WI38 (cell line): ENCODE results near the gene CCDC191.

Source experiments
- H3K4me3 ChIP-seq: 2 replicates; pipeline ENCODE4 v1.5.1; 2011; ENCODE audit warnings: low read depth, mild to moderate bottlenecking, control low read depth, low read length
- CTCF ChIP-seq: IDR thresholded peaks from 2 replicates; pipeline ENCODE4 v1.5.1; 2012; ENCODE audit warnings: low read depth, mild to moderate bottlenecking, control low read depth, low read length

The CCDC191 gene

DNA sequence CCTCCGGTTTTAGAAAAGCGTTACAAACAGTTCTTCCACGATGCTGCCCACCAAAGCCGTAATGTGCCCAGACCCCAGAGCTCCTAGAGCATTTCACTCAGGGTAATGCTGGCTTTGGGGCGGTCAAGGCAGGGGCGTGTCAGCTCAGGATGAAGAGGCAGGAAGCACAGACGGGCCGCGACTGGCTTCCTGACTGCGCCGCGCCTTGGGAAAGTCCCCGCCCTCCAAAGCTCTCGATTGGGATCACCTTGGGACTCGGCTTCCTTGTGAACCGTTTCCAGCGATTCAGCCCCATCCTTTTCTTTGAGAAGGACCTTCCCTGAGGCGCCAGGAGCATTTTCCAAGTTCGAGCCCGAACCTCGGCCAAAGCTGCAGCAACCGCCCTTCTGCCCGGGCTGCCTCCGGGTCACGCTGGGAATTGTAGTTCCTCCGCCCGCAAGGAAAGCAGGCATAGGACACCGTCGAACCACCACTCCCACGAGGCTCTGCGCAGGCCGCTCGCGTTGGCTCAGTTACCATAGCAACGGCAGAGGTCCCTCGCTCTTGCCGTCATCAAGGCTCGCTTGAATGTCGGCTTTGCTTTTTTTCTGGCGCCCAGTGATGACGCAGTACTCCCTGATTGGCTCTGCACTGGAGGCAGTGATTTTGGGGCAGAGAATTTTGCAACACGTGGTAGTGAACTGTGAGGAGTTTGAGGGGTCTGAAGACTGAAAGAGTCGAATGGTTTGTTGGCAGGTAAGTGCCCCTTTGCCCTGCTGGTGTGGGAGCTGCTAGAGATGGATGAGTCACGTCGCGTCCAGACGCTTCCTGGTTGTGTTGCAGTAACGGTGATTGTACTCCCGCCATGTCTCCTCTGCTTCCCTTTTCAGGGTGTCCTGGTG, at the start of gene CCDC191, which contains the start of gene QTRT2:
Gene CCDC191, minus strand, starts transcription at position 397 of the 881 bp plus-strand sequence. Its CDS starts 60 bp downstream, at position 337.
Gene QTRT2, plus strand, starts transcription at position 608 of the 881 bp plus-strand sequence. CDS start 8,521 bp downstream, outside the sequence.
- H3K4me3 ChIP-seq: peak within 1 kb of the TSS; percentile 89

GRCh38 chr3:114104414-114104813, 48.1 kb upstream of the CCDC191 start:
- H3K4me3 ChIP-seq: no peak overlapping the region
- TF ChIP-seq CTCF: no peak

More for the DNA sequence above, at the start of gene CCDC191, which contains the start of gene QTRT2:
- no peak for TF ChIP-seq CTCF

DNA sequence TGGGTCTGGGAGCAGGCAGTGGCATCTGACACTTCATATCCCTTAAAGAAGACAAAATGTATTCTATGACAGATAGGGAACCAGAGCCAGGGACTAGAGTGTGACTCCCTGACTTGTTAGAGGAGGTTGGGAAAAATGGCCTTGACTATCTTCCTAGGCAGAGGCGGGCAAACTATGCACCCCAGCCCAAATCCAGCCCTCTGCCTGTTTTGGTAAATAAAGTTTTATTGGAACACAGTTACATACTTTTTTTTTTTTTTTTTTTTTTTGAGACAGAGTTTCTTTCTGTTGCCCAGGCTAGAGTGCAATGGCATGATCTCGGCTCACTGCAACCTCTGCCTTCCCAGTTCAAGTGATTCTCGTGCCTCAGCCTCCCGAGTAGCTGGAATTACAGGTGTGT, 47.5 kb upstream of the CCDC191 start:
- no peak for TF ChIP-seq CTCF
- no peak overlapping the region for H3K4me3 ChIP-seq

- TF ChIP-seq CTCF: no peak
- no peak overlapping the region for H3K4me3 ChIP-seq
Observed at GRCh38 chr3:114103181-114103580, 46.9 kb upstream of the CCDC191 start.

GRCh38 chr3:114101101-114101500, 44.8 kb upstream of the CCDC191 start:
- TF ChIP-seq CTCF: no peak
- H3K4me3 ChIP-seq: no peak overlapping the region

- no peak for TF ChIP-seq CTCF
- no peak overlapping the region for H3K4me3 ChIP-seq
Observed at GRCh38 chr3:114095796-114096195, 39.5 kb upstream of the CCDC191 start.

GRCh38 chr3:114093596-114093995, 37.3 kb upstream of the CCDC191 start:
- no peak overlapping the region for H3K4me3 ChIP-seq

More at GRCh38 chr3:114093596-114093995, 37.3 kb upstream of the CCDC191 start:
- no peak for TF ChIP-seq CTCF
